ENCODE data around the gene NECAP2. TPM values are rescaled to one million over a fixed set of nuclear protein-coding genes. Genes with fewer than 3 reads are reported as not detected.

NECAP2 gene
- total and polyA plus RNA-seq, 2 of the 4 experiments (the other 2 are of a cell fraction): 80.5 to 85.1 TPM

- TF ChIP-seq, protein P1, sequence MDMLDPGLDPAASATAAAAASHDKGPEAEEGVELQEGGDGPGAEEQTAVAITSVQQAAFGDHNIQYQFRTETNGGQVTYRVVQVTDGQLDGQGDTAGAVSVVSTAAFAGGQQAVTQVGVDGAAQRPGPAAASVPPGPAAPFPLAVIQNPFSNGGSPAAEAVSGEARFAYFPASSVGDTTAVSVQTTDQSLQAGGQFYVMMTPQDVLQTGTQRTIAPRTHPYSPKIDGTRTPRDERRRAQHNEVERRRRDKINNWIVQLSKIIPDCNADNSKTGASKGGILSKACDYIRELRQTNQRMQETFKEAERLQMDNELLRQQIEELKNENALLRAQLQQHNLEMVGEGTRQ (IDR thresholded peaks at IDR 0.05; ENCODE audit: low read depth, low read length): no peak
Measured at GRCh38 chr1:16425125-16426025, 15.1 kb upstream of the NECAP2 start (continued).

DNA sequence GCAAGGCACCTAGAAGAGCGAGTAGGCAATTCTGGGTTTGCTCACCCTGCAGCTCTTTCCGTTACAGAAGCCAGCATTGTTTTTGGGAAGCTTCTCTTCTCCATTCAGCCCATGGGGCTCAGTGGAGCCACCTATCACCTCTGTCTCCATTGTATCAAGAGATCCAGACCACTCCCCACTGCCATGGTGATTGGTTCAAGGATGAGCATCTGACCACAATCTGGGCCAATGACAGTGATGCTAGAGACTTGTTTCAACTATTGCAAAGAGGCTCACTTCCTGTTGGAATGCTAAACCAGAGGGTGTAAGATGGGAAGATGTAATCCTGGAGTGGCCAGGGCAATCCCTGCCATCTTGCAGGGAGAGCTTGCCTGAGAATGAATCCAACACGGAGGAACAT lies 9.9 kb upstream of the NECAP2 start:
- no peak overlapping the region for H4K5ac ChIP-seq (ENCODE audit: low read depth, low read length)
- no peaks in the 10 kb centered on the region for H3K9me3 ChIP-seq (ENCODE audit: control insufficient read depth, insufficient read depth, low read length)
- dilution Hi-C loops (cut with HindIII; ENCODE audit: low sequenced_read_pairs, unreplicated experiment) (no loop called here), intact Hi-C loops (cut with micrococcal nuclease) (no loop called here), in situ Hi-C loops (cut with MboI; ENCODE audit: low sequenced_read_pairs) (no loop called here)
- H3K27ac ChIP-seq (ENCODE audit: insufficient read depth, low read length): no peak overlapping the region
- H2BK20ac ChIP-seq (ENCODE audit: low read depth, low read length): no peak overlapping the region
- no peak overlapping the region for H3K4ac ChIP-seq (ENCODE audit: low read depth, low read length)
- H3K56ac ChIP-seq (ENCODE audit: extremely low read depth, insufficient read depth, low read length): no peak overlapping the region
- no peak overlapping the region for H3K9ac ChIP-seq (ENCODE audit: low read depth, low read length)
- no peaks in the 10 kb centered on the region for H3K9me1 ChIP-seq (ENCODE audit: insufficient read depth, low read length)
- H3K23ac ChIP-seq (ENCODE audit: low read depth, low read length): no peak overlapping the region
- peaks cover 4% of the 10 kb centered on the region for H3K27me3 ChIP-seq (ENCODE audit: control insufficient read depth, insufficient read depth, low read length)
- H2AFZ ChIP-seq (replicated peaks; ENCODE audit: low read length, poor library complexity): peak overlapping the region; percentile 58
- H4K91ac ChIP-seq (ENCODE audit: insufficient read depth, low read depth, low read length): no peak overlapping the region
- no TSS peak for BruUV-seq (replicated peaks)
- H3K79me1 ChIP-seq (ENCODE audit: low read depth in 1 of 2, low read length in 2 of 2): no peaks in the 10 kb centered on the region
- no peak overlapping the region for H4K8ac ChIP-seq (ENCODE audit: low read depth in 2 of 2, low read length in 2 of 2)
- POLR2A ChIA-PET (ENCODE audit: unreplicated experiment): interaction anchor here (0.5 kb wide), 1 partner anchor 87 kb away, joined by 8 read pairs; no protein-coding TSS in a partner anchor
- no peaks in the 10 kb centered on the region for H3K36me3 ChIP-seq (ENCODE audit: control insufficient read depth, insufficient read depth, low read length)
- H3K4me2 ChIP-seq (ENCODE audit: low read depth, low read length): no peak overlapping the region
- no peaks in the 10 kb centered on the region for H3K4me1 ChIP-seq (ENCODE audit: control insufficient read depth, insufficient read depth, low read length)
- DNase-seq (no peak), ATAC-seq (ENCODE audit: low read depth) (no peak)
- no peak overlapping the region for H2BK5ac ChIP-seq (ENCODE audit: low read depth, low read length, poor library complexity, severe bottlenecking)
- no peak overlapping the region for H3K18ac ChIP-seq (ENCODE audit: low read depth, low read length)
- no peak overlapping the region for H3K4me3 ChIP-seq (ENCODE audit: insufficient read depth, low read depth, low read length)
- no CpG with 5 or more reads among the region's 3 CpGs for WGBS, 2 experiments (ENCODE audit: extremely low coverage in 2 of 2, insufficient read length in 1 of 2)
- H2BK15ac ChIP-seq (ENCODE audit: low read depth, low read length): no peak overlapping the region
- CTCF ChIA-PET: interaction anchor here (1.3 kb wide), 1 partner anchor 9 kb away, joined by 4 read pairs; no protein-coding TSS in a partner anchor
- H2AK9ac ChIP-seq (replicated peaks; ENCODE audit: low read depth, low read length, poor library complexity): no peak overlapping the region
- H3K14ac ChIP-seq (replicated peaks; ENCODE audit: low read depth, low read length): no peak overlapping the region
- H2BK120ac ChIP-seq (ENCODE audit: low read depth, low read length): no peak overlapping the region
- no peak overlapping the region for H2AK5ac ChIP-seq (ENCODE audit: low read depth, low read length)
- H4K20me1 ChIP-seq (ENCODE audit: insufficient read depth, low read length): no peaks in the 10 kb centered on the region
- TF ChIP-seq RFX5 (IDR thresholded peaks at IDR 0.05; ENCODE audit: low read depth, low read length) (no peak), RCOR1 (IDR thresholded peaks at IDR 0.05; ENCODE audit: insufficient replicate concordance, low read length) (no peak), MAFK (IDR thresholded peaks at IDR 0.05; ENCODE audit: low read depth, low read length) (no peak), BHLHE40 (IDR thresholded peaks at IDR 0.05; ENCODE audit: low read depth, low read length) (no peak), CEBPB (IDR thresholded peaks at IDR 0.05; ENCODE audit: low read depth, low read length) (no peak), SMC3 (IDR thresholded peaks at IDR 0.05; ENCODE audit: low read depth, low read length) (no peak), CHD1 (IDR thresholded peaks at IDR 0.05; ENCODE audit: low read depth, low read length) (no peak)
- TF ChIP-seq, protein P2, sequence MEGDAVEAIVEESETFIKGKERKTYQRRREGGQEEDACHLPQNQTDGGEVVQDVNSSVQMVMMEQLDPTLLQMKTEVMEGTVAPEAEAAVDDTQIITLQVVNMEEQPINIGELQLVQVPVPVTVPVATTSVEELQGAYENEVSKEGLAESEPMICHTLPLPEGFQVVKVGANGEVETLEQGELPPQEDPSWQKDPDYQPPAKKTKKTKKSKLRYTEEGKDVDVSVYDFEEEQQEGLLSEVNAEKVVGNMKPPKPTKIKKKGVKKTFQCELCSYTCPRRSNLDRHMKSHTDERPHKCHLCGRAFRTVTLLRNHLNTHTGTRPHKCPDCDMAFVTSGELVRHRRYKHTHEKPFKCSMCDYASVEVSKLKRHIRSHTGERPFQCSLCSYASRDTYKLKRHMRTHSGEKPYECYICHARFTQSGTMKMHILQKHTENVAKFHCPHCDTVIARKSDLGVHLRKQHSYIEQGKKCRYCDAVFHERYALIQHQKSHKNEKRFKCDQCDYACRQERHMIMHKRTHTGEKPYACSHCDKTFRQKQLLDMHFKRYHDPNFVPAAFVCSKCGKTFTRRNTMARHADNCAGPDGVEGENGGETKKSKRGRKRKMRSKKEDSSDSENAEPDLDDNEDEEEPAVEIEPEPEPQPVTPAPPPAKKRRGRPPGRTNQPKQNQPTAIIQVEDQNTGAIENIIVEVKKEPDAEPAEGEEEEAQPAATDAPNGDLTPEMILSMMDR (conservative IDR thresholded peaks at IDR 0.05; ENCODE audit: low read depth, low read length): no peak
- TF ChIP-seq, protein P3, sequence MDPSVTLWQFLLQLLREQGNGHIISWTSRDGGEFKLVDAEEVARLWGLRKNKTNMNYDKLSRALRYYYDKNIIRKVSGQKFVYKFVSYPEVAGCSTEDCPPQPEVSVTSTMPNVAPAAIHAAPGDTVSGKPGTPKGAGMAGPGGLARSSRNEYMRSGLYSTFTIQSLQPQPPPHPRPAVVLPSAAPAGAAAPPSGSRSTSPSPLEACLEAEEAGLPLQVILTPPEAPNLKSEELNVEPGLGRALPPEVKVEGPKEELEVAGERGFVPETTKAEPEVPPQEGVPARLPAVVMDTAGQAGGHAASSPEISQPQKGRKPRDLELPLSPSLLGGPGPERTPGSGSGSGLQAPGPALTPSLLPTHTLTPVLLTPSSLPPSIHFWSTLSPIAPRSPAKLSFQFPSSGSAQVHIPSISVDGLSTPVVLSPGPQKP (IDR thresholded peaks at IDR 0.05; ENCODE audit: borderline replicate concordance, low read depth, low read length): no peak
- TF ChIP-seq, protein P1 (IDR thresholded peaks at IDR 0.05; ENCODE audit: low read depth, low read length): no peak
